Loucy (cell line): ENCODE results near the gene RAD51D.

Source experiments
- H2AFZ ChIP-seq: fragments of 200-600 bp; sonication (generic); 2 replicates; pipeline ENCODE4 v1.6.0; 2016; ENCODE audit warnings: antibody characterized with exemption, mild to moderate bottlenecking, low read length, moderate library complexity
- H3F3A ChIP-seq: fragments of 200-600 bp; 2 replicates; pipeline ENCODE4 v1.6.0; 2016; ENCODE audit warnings: antibody characterized with exemption, low read depth, mild to moderate bottlenecking
- H3K27me3 ChIP-seq: fragments of 200-600 bp; sonication (generic); 2 replicates; pipeline ENCODE4 v1.6.1; 2014; ENCODE audit warnings: low read length, mild to moderate bottlenecking; ENCODE audit not compliant: insufficient read depth, poor library complexity, severe bottlenecking
- H3K36me3 ChIP-seq: fragments of 200-600 bp; sonication (generic); 2 replicates; pipeline ENCODE4 v1.6.1; 2016; ENCODE audit warnings: low read length; ENCODE audit not compliant: insufficient read depth
- H3K4me1 ChIP-seq: fragments of 200-600 bp; sonication (generic); 2 replicates; pipeline ENCODE4 v1.5.1; 2014; ENCODE audit warnings: low read length, mild to moderate bottlenecking; ENCODE audit not compliant: insufficient read depth, poor library complexity, severe bottlenecking
- H3K4me2 ChIP-seq: fragments of 200-600 bp; sonication (generic); 2 replicates; pipeline ENCODE4 v1.6.0; 2014; ENCODE audit warnings: antibody characterized with exemption, low read length, low read depth, mild to moderate bottlenecking; ENCODE audit not compliant: poor library complexity, severe bottlenecking
- H3K4me3 ChIP-seq: fragments of 200-600 bp; sonication (generic); 2 replicates; pipeline ENCODE4 v1.5.1; 2014; ENCODE audit warnings: low read length, mild to moderate bottlenecking, mixed read lengths; ENCODE audit not compliant: poor library complexity, severe bottlenecking
- H3K79me2 ChIP-seq: fragments of 200-600 bp; sonication (generic); 2 replicates; pipeline ENCODE4 v1.6.1; 2014; ENCODE audit warnings: low read length; ENCODE audit not compliant: insufficient read depth
- H3K9ac ChIP-seq: fragments of 200-600 bp; sonication (generic); 2 replicates; pipeline ENCODE4 v1.6.0; 2014; ENCODE audit warnings: mild to moderate bottlenecking, low read depth, low read length, moderate library complexity; ENCODE audit not compliant: poor library complexity, severe bottlenecking
- H3K9me2 ChIP-seq: fragments of 200-600 bp; sonication (generic); replicated peaks from 2 replicates; pipeline ENCODE4 v1.6.1; 2016; ENCODE audit warnings: low read depth, low read length, mixed read lengths
- H3K9me3 ChIP-seq: fragments of 200-600 bp; sonication (generic); 2 replicates; pipeline ENCODE4 v1.6.1; 2014; ENCODE audit warnings: mild to moderate bottlenecking, antibody characterized with exemption, low read length, low read depth; ENCODE audit not compliant: insufficient read depth
- H4K20me1 ChIP-seq: fragments of 200-600 bp; sonication (generic); 2 replicates; pipeline ENCODE4 v1.6.0; 2014; ENCODE audit warnings: antibody characterized with exemption, low read length, mild to moderate bottlenecking; ENCODE audit not compliant: insufficient read depth, poor library complexity, severe bottlenecking
- EZH2phosphoT487 ChIP-seq: fragments of 200-600 bp; IDR thresholded peaks from 2 replicates; pipeline ENCODE4 v1.6.1; 2018; ENCODE audit warnings: antibody characterized with exemption, mild to moderate bottlenecking, moderate library complexity, borderline replicate concordance
- TF ChIP-seq, protein P1 (sequence below): fragments of 200-600 bp; sonication (generic); conservative IDR thresholded peaks from 2 replicates; pipeline ENCODE4 v1.5.1; 2014; ENCODE audit warnings: mild to moderate bottlenecking, antibody characterized with exemption, low read length

The RAD51D gene

DNA sequence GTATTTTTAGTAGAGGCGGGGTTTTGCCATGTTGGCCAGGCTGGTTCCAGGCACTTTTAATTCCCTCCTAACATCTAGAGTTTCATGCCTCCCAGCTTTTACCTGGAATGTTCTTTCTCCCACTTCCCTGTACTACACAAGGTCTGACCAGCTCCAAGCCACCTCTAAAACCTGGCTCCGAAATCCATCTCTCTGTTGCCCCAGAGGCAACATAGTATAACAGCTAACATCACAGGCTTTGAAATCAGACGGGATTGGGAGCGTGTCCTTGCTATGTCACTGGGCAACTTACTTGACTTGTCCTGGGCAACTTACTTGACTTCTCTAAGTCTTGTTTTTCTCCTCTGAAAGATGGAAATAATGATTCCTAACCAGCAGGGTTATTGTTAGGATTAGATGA is 43.1 kb upstream of the RAD51D start:
- Histone ChIP-seq H3K9ac (no peak overlapping the region), H3K4me3 (no peak overlapping the region), H3K9me3 (no peaks in the 10 kb centered on the region), H2AFZ (no peak overlapping the region), H3K9me2 (no peaks in the 10 kb centered on the region), H3F3A (no peaks in the 10 kb centered on the region), H3K27me3 (no peaks in the 10 kb centered on the region), H3K79me2 (no peaks in the 10 kb centered on the region), H3K4me1 (peaks cover 22% of the 10 kb centered on the region), H3K36me3 (no peaks in the 10 kb centered on the region), H3K4me2 (no peak overlapping the region), H4K20me1 (no peaks in the 10 kb centered on the region)
- TF ChIP-seq, protein P1, sequence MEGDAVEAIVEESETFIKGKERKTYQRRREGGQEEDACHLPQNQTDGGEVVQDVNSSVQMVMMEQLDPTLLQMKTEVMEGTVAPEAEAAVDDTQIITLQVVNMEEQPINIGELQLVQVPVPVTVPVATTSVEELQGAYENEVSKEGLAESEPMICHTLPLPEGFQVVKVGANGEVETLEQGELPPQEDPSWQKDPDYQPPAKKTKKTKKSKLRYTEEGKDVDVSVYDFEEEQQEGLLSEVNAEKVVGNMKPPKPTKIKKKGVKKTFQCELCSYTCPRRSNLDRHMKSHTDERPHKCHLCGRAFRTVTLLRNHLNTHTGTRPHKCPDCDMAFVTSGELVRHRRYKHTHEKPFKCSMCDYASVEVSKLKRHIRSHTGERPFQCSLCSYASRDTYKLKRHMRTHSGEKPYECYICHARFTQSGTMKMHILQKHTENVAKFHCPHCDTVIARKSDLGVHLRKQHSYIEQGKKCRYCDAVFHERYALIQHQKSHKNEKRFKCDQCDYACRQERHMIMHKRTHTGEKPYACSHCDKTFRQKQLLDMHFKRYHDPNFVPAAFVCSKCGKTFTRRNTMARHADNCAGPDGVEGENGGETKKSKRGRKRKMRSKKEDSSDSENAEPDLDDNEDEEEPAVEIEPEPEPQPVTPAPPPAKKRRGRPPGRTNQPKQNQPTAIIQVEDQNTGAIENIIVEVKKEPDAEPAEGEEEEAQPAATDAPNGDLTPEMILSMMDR, result no peak
- no peak for TF ChIP-seq EZH2phosphoT487

DNA sequence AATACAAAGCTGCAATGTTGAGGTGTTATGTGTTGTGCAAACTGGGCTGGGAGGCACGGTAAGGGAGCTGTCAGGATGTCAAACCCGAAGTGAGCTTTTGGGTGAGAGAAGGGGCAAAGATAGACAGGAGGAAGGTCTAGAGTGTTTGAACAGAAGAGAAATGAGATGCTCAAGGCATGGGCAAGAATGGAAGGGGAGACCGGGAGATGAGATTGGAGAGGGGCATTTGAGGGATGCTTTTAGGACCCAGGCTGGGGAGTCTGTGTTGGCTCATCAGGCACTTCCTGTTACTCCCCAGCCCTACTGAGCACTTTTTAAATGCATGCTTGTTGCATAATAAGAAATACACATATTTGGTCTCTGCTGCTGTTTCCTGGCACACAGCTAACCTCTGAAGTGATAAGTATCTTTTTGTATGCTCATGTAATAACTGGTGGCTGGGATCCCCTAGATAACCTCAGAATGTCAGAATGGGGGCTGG is 41.7 kb upstream of the RAD51D start:
- no peaks in the 10 kb centered on the region for H3K36me3 ChIP-seq

DNA sequence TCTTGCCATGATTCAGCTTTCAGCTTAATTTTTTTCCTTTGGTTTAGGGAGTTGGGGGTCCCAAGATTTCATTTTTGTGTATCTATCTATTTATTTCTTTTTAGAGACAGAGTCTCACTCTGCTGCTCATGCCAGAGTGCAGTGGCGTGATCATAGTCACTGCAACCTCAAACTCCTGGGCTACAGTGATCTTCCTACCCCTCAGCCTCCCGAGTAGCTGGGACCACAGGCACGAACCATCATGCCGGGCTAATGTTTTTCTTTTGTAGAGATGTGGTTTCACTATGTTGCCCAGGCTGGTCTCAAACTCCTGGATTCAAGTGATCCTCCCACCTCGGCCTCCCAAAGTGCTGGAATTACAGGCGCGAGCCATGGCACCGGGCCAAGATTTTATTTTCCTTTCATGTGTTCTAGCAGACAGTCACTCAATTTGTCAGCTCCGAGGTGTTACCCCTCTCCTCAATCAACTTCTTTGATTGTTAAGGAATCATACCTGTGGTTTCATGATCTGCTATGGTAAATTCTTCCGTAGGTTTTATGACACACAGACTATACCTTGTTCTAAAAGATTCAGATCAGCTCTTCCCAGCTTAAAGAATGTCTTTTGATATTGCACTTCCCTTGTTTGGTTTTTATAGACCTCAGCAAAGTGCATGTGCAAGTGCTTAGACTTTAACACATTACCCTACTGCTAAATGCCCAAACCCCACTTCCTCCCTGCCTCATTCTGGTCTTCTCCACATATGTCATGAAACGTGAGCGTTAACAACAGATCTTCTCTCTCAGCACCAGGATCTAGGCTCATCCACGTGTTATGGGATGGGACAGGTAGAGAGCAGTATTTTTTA is 40.9 kb upstream of the RAD51D start:
- no peak for TF ChIP-seq EZH2phosphoT487
- TF ChIP-seq, protein P1, result no peak
- Histone ChIP-seq H4K20me1 (no peaks in the 10 kb centered on the region), H3K36me3 (no peaks in the 10 kb centered on the region), H3K4me3 (peak overlapping the region; percentile 43), H3K9ac (no peak overlapping the region), H3F3A (no peaks in the 10 kb centered on the region), H3K4me2 (peak overlapping the region; percentile 64), H3K9me3 (no peaks in the 10 kb centered on the region), H3K79me2 (no peaks in the 10 kb centered on the region), H3K27me3 (no peaks in the 10 kb centered on the region), H2AFZ (no peak overlapping the region), H3K4me1 (peaks cover 22% of the 10 kb centered on the region), H3K9me2 (no peaks in the 10 kb centered on the region)

More for the DNA sequence above, 41.7 kb upstream of the RAD51D start:
- Histone ChIP-seq H3K27me3 (no peaks in the 10 kb centered on the region), H4K20me1 (no peaks in the 10 kb centered on the region), H3K9me2 (no peaks in the 10 kb centered on the region), H3F3A (no peaks in the 10 kb centered on the region), H3K9me3 (no peaks in the 10 kb centered on the region), H3K9ac (no peak overlapping the region), H3K4me1 (peaks cover 22% of the 10 kb centered on the region), H2AFZ (no peak overlapping the region), H3K4me3 (peak overlapping the region; percentile 43), H3K79me2 (no peaks in the 10 kb centered on the region), H3K4me2 (peak overlapping the region; percentile 64)
- TF ChIP-seq, protein P1, result no peak
- no peak for TF ChIP-seq EZH2phosphoT487
